ENCODE data around the gene MBTPS1. TPM values are rescaled to one million over a fixed set of nuclear protein-coding genes. Genes with fewer than 3 reads are reported as not detected.

Gene MBTPS1
- total and polyA plus RNA-seq, 12 donors = 61.5 to 132 (median 83.6) TPM

DNA sequence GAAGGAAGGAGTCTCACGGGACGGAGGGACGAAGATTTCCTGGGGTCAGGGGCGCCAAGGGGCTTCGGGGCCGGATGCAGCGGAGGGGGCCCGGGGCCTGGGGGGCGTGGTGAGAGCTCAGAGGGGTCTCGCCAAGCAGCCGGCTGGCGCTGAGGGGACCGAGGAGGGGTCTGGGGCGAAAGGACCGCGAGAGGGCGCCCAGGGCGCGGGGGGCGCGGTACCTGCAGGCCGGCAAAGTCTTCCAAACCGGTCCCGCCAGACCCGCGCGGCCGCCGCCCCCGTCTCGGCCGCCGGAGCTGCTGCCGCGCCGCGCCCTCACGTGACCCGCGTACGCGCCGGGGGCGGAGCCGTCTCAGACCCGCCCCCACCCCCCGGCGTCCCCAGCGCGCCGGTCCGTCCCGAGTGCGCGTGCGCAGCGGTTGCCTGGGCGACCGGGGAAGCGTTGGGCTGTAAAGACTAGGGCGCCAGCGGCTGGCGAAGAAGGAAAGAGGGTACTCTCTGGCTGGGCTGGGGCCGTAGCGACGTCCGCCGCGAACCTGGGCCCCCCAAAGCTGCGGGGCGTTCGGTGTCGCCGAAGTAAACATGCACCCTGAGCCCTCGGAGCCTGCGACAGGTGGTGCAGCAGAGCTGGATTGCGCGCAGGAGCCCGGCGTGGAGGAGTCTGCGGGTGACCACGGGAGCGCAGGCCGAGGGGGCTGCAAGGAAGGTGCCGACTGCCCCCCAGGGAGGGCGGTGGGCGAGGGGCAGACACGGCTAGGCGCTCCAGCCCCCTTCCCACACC is 28.3 kb upstream of the MBTPS1 start, which contains the start of the genes DNAAF1 and HSDL1:
TSS of gene DNAAF1 (plus strand) at position 450 of the 781 bp plus-strand sequence. CDS start at position 583, 133 bp downstream.
TSS of gene HSDL1 (minus strand) at position 319 of the 781 bp plus-strand sequence. CDS start 13,856 bp downstream, outside the sequence.
- WGBS, 4 donors = 0 to 1% (median 1%) methylated on average over 27 to 89 of the region's 89 CpGs
- TF ChIP-seq CTCF (IDR thresholded peaks at IDR 0.05) = no peak
- TF ChIP-seq POLR2A (IDR thresholded peaks at IDR 0.05) = peak in 1 of 2 donors; percentile 74
- peak within 1 kb of the TSS in 4 of 5 donors; percentile 24 to 89 (median 83) for H3K27ac ChIP-seq
- peaks cover 3 to 13% of the 10 kb centered on the region in 2 donors for H3K4me1 ChIP-seq (replicated peaks in 1 of 2)
- peak; percentile 84 to 96 (median 92) for DNase-seq
- intact Hi-C loops (cut with DNase I) = no loop called here
- H3K27me3 ChIP-seq = no peaks in the 10 kb centered on the region
- H3K36me3 ChIP-seq (replicated peaks in 1 of 2) = no peaks in the 10 kb centered on the region
- H3K9me3 ChIP-seq (replicated peaks in 1 of 3) = no peaks in the 10 kb centered on the region
- H3K4me3 ChIP-seq = peak within 1 kb of the TSS; percentile 5 to 95 (median 82)

DNA sequence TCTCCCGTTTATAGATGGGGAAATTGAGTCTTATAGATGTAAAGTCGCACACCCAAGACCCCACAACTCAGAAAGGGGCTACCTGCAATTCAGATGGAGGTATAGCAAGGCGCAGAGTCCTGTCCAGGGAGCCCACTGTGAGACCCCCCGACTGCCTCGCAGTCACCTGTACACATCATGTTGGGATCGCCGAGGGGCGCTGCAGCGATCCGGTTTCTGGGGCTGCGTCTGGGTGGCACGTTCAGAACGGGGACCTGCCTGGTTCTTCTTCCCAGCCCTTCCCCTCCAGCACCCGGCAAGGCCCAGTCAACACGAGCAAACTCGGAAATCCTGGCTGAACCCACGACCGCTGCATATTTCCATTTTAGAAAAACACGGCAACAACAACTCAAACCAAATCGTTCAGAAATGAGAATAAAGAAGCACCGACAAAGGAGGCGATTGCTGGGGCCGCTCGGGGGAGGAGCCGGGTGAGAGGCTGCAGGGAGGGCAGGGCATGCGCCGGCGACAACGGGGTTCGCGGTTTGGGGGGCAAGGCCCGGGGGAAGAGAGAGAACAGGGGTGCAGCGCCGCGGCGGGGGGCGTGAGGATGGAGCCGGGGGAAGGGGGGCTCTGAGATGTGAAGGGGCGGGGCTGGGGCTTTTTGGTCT is 27.6 kb upstream of the MBTPS1 start:
- intact Hi-C loops (cut with DNase I) = no loop called here
- H3K27ac ChIP-seq = peak overlapping the region in 4 of 5 donors; percentile 24 to 89 (median 83)
- peak overlapping the region; percentile 1 to 95 (median 82) for H3K4me3 ChIP-seq
- no peaks in the 10 kb centered on the region for H3K27me3 ChIP-seq
- 1 to 4% (median 1%) methylated on average over 25 to 39 of the region's 39 CpGs for WGBS, 4 donors
- no peaks in the 10 kb centered on the region for H3K36me3 ChIP-seq (replicated peaks in 1 of 2)
- peak in 6 of 7 donors; percentile 20 to 42 (median 37) for DNase-seq
- H3K4me1 ChIP-seq (replicated peaks in 1 of 2) = peaks cover 7 to 13% of the 10 kb centered on the region in 2 donors
- TF ChIP-seq POLR2A (IDR thresholded peaks at IDR 0.05) (no peak), CTCF (IDR thresholded peaks at IDR 0.05) (no peak)
- no peaks in the 10 kb centered on the region for H3K9me3 ChIP-seq (replicated peaks in 1 of 3)

DNA sequence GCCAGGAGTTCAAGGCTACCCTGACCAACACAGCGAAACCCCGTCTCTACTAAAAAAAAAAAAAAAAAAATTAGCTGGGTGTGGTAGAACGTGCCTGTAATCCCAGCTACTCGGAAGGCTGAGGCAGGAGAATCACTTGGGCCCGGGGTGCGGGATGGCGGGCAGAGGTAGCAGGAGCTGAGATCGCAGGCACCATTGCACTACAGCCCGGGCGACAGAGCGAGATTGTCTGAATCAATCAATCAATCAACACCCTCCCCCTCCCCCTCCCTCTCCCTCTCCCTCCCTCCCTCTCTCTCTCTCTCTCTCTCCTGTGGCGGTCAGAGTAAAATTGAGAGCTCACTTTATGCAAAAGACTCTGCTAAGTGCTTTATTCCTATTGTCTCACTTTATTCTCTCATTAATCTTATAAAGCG is 27.1 kb upstream of the MBTPS1 start:
- Histone ChIP-seq H3K36me3 (replicated peaks in 1 of 2) (no peaks in the 10 kb centered on the region), H3K4me3 (peak overlapping the region in 2 of 4 donors; percentile 90 to 95), H3K9me3 (replicated peaks in 1 of 3) (no peaks in the 10 kb centered on the region), H3K27me3 (no peaks in the 10 kb centered on the region), H3K27ac (peak overlapping the region in 2 of 5 donors; percentile 79 to 87), H3K4me1 (replicated peaks in 1 of 2) (peaks cover 12 to 16% of the 10 kb centered on the region in 2 donors)
- WGBS, 4 donors = 15 to 21% (median 17%) methylated on average over 13 of the region's 13 CpGs
- TF ChIP-seq CTCF (IDR thresholded peaks at IDR 0.05) (no peak), POLR2A (IDR thresholded peaks at IDR 0.05) (no peak)
- peak in 4 of 7 donors; percentile 20 to 40 (median 32) for DNase-seq
- intact Hi-C loops (cut with DNase I) = no loop called here

DNA sequence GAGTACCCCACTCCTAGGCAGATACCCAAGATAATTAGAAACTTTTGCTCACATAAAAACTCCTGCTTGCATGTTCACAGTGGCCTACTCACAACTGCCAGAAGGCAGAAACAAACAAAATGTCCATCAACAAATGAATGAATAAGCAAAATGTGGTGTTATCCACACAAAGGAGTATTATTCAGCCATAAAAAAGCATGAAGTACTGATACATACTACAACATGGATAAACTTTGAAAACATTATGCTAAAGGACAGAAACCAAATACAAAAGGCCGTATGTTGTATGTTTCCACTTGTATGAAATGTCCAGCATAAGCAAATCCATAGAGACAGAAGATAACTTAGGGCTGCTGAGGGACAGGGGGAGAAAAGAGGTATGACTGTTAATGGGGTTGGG is 26.3 kb upstream of the MBTPS1 start:
- intact Hi-C loops (cut with DNase I) = no loop called here

More for the DNA sequence above, 26.3 kb upstream of the MBTPS1 start:
- no peak overlapping the region for H3K4me3 ChIP-seq
- no peak for TF ChIP-seq POLR2A (IDR thresholded peaks at IDR 0.05)
- no peak for TF ChIP-seq CTCF (IDR thresholded peaks at IDR 0.05)
- DNase-seq = no peak
- no peaks in the 10 kb centered on the region for H3K27me3 ChIP-seq
- WGBS, 4 donors = 96 to 100% (median 99%) methylated on average over 1 of the region's 1 CpG
- peak overlapping the region in 1 of 5 donors; percentile 52 for H3K27ac ChIP-seq
- no peaks in the 10 kb centered on the region for H3K9me3 ChIP-seq (replicated peaks in 1 of 3)
- no peaks in the 10 kb centered on the region for H3K36me3 ChIP-seq (replicated peaks in 1 of 2)
- peaks cover 17 to 19% of the 10 kb centered on the region in 2 donors for H3K4me1 ChIP-seq (replicated peaks in 1 of 2)

Measured in adrenal gland (tissue), 12 donors.